Adrenal gland (tissue), 12 donors: Measurements from ENCODE around the gene RPS6KL1. TPM values are rescaled to one million over a fixed set of nuclear protein-coding genes. Genes with fewer than 3 reads are reported as not detected.

Source experiments
- DNase-seq, 7 donors: peaks; one replicate each; pipeline ENCODE4 v3.0.0-alpha.2; 2019 to 2020
- H3K27ac ChIP-seq, 5 donors: fragments of 200-600 bp; sonication (generic) in 4 of 5; 1 replicate in 3 of 5; 2 replicates in 2 of 5; pipeline versions ENCODE4 v1.5.1 to v1.8.0; 2016 to 2020; ENCODE audit warnings: mild to moderate bottlenecking in 1 of 5
- H3K27me3 ChIP-seq: fragments of 200-600 bp; 2 replicates; pipeline ENCODE4 v1.8.0; 2021
- H3K36me3 ChIP-seq, 2 donors: fragments of 200-600 bp; replicated peaks in 1 of 2; 1 replicate in 1 of 2; 2 replicates in 1 of 2; pipeline versions ENCODE4 v1.5.1 to v1.8.0; 2018 to 2022
- H3K4me1 ChIP-seq, 2 donors: fragments of 200-600 bp; replicated peaks in 1 of 2; 1 replicate in 1 of 2; 2 replicates in 1 of 2; pipeline versions ENCODE4 v1.5.1 to v1.8.0; 2018 to 2021
- H3K4me3 ChIP-seq, 4 donors: fragments of 200-600 bp; sonication (generic) in 3 of 4; one replicate each; pipeline ENCODE4 v1.5.1; 2016 to 2018
- H3K9me3 ChIP-seq, 3 donors: fragments of 200-600 bp; sonication (generic) in 1 of 3; replicated peaks in 1 of 3; 1 replicate in 2 of 3; 2 replicates in 1 of 3; pipeline versions ENCODE4 v1.5.1 to v1.8.0; 2016 to 2021
- POLR2A ChIP-seq, 2 donors: fragments of 450-650 bp; IDR thresholded peaks; one replicate each; pipeline ENCODE4 v1.6.1; 2017; ENCODE audit warnings: antibody characterized with exemption in 2 of 2, mild to moderate bottlenecking in 2 of 2, moderate library complexity in 1 of 2
- WGBS, 4 donors: extraction: QIAGEN DNeasy Blood & Tissue Kit in 2 of 4; methylation state at CpG; one replicate each; pipeline versions ENCODE4 v1.1.5 to v1.1.7; 2013 to 2017; 5-methylcytosine and 5-hydroxymethylcytosine counted together
- intact Hi-C, 2 donors: fragments of 100-400 bp; cut with DNase I; formaldehyde crosslinking; loops; one replicate each; pipeline versions ENCODE4 v1.14.1 to v1.15.0; 2022 to 2023
- polyA plus RNA-seq, 3 donors: library from polyadenylated mRNA; stranded (reverse); fragments of 200-250 nt in 2 of 3; fragments of 350-450 nt in 1 of 3; fragmentation: Illumina TruSeq in 1 of 3; extraction: RNeasy Lipid Tissue Mini Kit (QIAGEN cat#74804) in 1 of 3; gene quantifications; one replicate each; pipeline ENCODE4 v1.2.3, GENCODE V29; 2013 to 2014
- total RNA-seq, 9 donors: library from RNA; depleted of rRNA in 4 of 9; stranded (reverse); fragments of >200 nt in 4 of 9; fragments of 120-200 nt in 1 of 9; fragmentation: NEBNext Ultra II Directional in 1 of 9; extraction: Animal tissue kit (Norgen Biotek cat#: 25700) in 1 of 9; gene quantifications; one replicate each; pipeline versions ENCODE4 v1.1.0 to v1.2.4, GENCODE V29; 2013 to 2023
- TF ChIP-seq, protein P1 (sequence below), 6 experiments: fragments of 450-650 bp in 4 of 6; fragments of 200-600 bp in 2 of 6; sonication (generic) in 1 of 6; IDR thresholded peaks; 1 replicate in 5 of 6; 2 replicates in 1 of 6; pipeline versions ENCODE4 v1.5.1 to v1.8.0; 2016 to 2021; ENCODE audit warnings: antibody characterized with exemption in 6 of 6, mild to moderate bottlenecking in 2 of 6, moderate library complexity in 1 of 6
- donor health status: healthy with polysubstance abuse.
- donor health status: Bipolar disorder and iron deficiency.
- donor health status: DM: yes; HTN: yes; CAD: no.
- donor health status: DM: no; HTN: no; CAD: no.
- donor health status: DM: no; HTN: no; CAD: no.
- donor health status: DM: yes; HTN: yes; CAD: no.

The RPS6KL1 gene
- total and polyA plus RNA-seq, 12 donors = 2.0 to 28.2 (median 5.3) TPM

DNA sequence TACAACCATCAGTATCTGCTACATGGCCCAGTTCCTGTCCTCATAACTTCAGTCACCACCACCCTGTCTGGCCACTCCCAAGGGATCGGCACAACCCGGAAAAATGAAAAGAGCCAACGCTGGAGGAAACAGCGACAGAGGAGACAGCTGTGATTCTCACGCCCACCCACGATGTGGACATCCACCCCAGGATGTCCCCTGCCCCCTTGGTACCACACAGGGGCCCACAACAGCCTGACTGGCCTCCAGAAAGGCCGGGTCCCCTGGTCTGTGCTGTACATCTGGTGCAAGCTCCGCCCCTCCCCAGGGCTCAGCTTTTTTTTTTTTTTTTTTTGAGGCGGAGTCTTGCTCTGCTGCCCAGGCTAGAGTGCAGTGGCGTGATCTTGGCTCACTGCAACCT lies 12.5 kb downstream of the RPS6KL1 start:
- no peak overlapping the region for H3K27ac ChIP-seq
- TF ChIP-seq, protein P1, sequence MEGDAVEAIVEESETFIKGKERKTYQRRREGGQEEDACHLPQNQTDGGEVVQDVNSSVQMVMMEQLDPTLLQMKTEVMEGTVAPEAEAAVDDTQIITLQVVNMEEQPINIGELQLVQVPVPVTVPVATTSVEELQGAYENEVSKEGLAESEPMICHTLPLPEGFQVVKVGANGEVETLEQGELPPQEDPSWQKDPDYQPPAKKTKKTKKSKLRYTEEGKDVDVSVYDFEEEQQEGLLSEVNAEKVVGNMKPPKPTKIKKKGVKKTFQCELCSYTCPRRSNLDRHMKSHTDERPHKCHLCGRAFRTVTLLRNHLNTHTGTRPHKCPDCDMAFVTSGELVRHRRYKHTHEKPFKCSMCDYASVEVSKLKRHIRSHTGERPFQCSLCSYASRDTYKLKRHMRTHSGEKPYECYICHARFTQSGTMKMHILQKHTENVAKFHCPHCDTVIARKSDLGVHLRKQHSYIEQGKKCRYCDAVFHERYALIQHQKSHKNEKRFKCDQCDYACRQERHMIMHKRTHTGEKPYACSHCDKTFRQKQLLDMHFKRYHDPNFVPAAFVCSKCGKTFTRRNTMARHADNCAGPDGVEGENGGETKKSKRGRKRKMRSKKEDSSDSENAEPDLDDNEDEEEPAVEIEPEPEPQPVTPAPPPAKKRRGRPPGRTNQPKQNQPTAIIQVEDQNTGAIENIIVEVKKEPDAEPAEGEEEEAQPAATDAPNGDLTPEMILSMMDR (IDR thresholded peaks at IDR 0.05) = no peak
- TF ChIP-seq POLR2A (IDR thresholded peaks at IDR 0.05) = no peak
- intact Hi-C loops = loop anchor here in 1 of 2 donors (10.0 kb wide), 1 partner anchor 174 kb away; no protein-coding TSS in a partner anchor

DNA sequence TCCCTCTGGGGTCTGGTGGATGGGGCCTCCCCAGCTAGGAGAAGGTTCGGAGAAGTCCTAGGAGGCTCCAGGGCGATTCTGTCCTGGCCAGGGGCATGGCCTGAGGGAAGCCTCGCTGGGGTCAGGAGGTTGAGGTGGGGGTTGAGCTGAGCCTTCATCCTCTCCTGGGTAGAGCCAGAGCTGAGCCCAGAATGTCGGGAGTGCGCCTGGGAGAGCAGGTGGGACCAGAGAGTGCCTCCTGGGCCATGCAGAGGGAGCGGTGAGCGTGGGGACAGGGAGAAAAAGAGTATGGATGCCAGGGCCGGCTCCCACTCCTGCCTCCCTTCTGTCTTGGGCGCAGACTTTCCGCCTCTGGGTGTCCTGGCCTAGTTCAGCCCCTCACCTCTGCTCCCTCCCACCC lies 13.1 kb downstream of the RPS6KL1 start:
- no peaks in the 10 kb centered on the region for H3K9me3 ChIP-seq
- H3K4me3 ChIP-seq = no peak overlapping the region
- H3K36me3 ChIP-seq = no peaks in the 10 kb centered on the region
- H3K27me3 ChIP-seq = no peaks in the 10 kb centered on the region
- no peak overlapping the region for H3K27ac ChIP-seq
- peaks cover 0 to 9% of the 10 kb centered on the region in 2 donors for H3K4me1 ChIP-seq
- TF ChIP-seq POLR2A (IDR thresholded peaks at IDR 0.05) = no peak
- TF ChIP-seq, protein P1 (IDR thresholded peaks at IDR 0.05) = no peak
- no peak for DNase-seq
- intact Hi-C loops = loop anchor here (5.0 to 10.0 kb wide), 2 partner anchors 48 to 175 kb away; no protein-coding TSS in a partner anchor
- WGBS, 4 donors = 85 to 89% (median 89%) methylated on average over 10 of the region's 10 CpGs

More for the DNA sequence above, 12.5 kb downstream of the RPS6KL1 start:
- Histone ChIP-seq H3K4me3 (no peak overlapping the region), H3K27me3 (no peaks in the 10 kb centered on the region), H3K4me1 (peaks cover 0 to 9% of the 10 kb centered on the region in 2 donors), H3K9me3 (no peaks in the 10 kb centered on the region), H3K36me3 (no peaks in the 10 kb centered on the region)
- WGBS, 4 donors = 69 to 78% (median 73%) methylated on average over 9 to 10 of the region's 10 CpGs
- DNase-seq = no peak

DNA sequence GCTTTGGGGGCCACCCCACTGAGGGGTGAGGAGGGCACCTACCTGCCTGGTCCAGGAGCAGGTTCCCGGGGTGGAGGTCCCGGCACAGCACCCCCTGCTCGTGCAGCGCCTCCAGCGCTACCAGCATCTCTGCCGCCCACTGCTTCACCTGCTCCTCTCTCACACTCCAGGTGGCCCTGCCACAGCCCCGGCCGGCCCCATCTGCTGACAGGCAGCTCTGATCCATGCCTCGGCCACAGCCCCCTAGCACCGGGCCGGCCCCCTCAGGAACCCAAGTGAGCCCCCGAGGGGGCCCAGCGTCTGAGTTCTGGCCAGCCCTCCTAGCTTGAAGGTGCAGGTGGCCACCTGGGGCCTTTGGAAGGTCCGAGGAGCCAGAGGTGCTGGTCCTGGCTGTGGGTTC lies 13.6 kb downstream of the RPS6KL1 start:
- H3K4me3 ChIP-seq = no peak overlapping the region
- no peaks in the 10 kb centered on the region for H3K27me3 ChIP-seq
- no peak for TF ChIP-seq POLR2A (IDR thresholded peaks at IDR 0.05)
- TF ChIP-seq, protein P1 (IDR thresholded peaks at IDR 0.05) = no peak
- WGBS, 4 donors = 85 to 98% (median 92%) methylated on average over 6 to 14 of the region's 14 CpGs
- DNase-seq = no peak
- intact Hi-C loops = loop anchor here (5.0 kb wide), 1 partner anchor 47 kb away; no protein-coding TSS in a partner anchor
- H3K27ac ChIP-seq = peak overlapping the region in 1 of 5 donors; percentile 17
- H3K9me3 ChIP-seq = no peaks in the 10 kb centered on the region
- H3K36me3 ChIP-seq = no peaks in the 10 kb centered on the region
- peaks cover 0 to 9% of the 10 kb centered on the region in 2 donors for H3K4me1 ChIP-seq

DNA sequence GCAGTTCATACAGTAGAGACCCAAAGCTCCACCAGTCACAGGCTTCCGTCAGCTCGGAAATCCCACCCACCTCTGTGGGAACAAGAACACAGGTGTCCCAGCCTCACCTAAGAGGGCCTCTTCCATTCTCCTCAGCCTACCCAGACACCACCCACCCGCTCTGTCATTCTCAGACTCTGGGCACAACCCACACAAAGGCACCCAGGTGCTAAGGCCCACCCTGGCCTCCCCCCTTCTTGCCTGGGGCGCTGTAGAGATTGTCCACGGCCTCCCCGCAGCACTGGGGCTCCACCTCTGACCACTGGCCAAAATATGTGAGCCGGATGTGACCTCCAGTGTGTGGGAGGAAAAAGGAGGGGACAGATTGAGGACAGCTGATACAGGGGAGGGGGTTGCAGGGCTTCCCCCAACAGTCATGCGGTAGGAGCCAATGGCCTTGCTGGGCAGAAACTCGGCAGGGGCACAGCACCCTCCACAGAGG lies 14.2 kb downstream of the RPS6KL1 start:
- Histone ChIP-seq H3K27ac (peak overlapping the region in 1 of 5 donors; percentile 17), H3K4me3 (no peak overlapping the region), H3K36me3 (no peaks in the 10 kb centered on the region), H3K9me3 (no peaks in the 10 kb centered on the region), H3K4me1 (peaks cover 0 to 6% of the 10 kb centered on the region in 2 donors), H3K27me3 (no peaks in the 10 kb centered on the region)
- WGBS, 4 donors = 61 to 76% (median 70%) methylated on average over 7 to 9 of the region's 9 CpGs
- DNase-seq = no peak
- TF ChIP-seq, protein P1 (IDR thresholded peaks at IDR 0.05) = no peak
- TF ChIP-seq POLR2A (IDR thresholded peaks at IDR 0.05) = no peak
- intact Hi-C loops = loop anchor here (5.0 kb wide), 1 partner anchor 47 kb away; no protein-coding TSS in a partner anchor
